ENCODE data around the gene ZBTB39.

- TF ChIP-seq POLR2AphosphoS5 (IDR thresholded peaks at IDR 0.05) (no peak), CTCF (IDR thresholded peaks at IDR 0.05) (no peak), EP300 (IDR thresholded peaks at IDR 0.05) (no peak)
Measured at GRCh38 chr12:56978397-56979138, 27.8 kb downstream of the ZBTB39 start.

Data from suprapubic skin (tissue), 4 donors.